Measurements from ENCODE around the gene RABL6.

DNA sequence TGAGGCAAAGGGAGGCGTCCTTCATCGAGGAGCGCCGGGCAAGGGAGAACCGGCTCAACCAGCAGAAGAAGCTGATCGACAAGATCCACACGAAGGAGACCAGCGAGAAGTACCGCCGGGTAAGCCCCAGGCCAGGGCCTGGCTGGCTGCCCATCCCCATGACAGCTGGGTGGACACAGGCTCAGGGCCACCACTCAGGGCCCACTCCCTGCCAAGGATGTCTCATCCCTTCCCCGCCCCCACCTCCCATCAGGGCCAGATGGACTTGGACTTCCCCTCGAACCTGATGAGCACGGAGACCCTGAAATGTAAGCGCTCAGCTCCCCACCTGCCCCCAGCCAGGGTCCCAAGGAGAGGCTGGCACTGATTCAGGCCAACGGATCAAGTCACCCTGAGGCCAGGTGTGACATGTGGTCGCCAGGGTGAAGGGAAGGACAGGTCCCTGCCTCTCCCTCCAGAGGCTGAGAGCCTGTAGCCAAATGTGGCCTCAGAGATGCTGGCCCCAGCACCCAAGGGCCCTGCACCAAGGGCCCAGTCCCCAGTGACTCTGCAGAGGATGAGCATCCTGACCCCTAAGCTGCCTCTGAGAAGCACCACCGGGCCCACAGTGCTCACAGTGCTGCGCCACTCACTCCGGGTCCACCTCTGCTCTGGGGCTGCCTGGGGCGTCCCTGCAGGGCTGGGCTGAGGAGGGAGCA is 3.1 kb upstream of the RABL6 start:
- TF ChIP-seq, protein P1, sequence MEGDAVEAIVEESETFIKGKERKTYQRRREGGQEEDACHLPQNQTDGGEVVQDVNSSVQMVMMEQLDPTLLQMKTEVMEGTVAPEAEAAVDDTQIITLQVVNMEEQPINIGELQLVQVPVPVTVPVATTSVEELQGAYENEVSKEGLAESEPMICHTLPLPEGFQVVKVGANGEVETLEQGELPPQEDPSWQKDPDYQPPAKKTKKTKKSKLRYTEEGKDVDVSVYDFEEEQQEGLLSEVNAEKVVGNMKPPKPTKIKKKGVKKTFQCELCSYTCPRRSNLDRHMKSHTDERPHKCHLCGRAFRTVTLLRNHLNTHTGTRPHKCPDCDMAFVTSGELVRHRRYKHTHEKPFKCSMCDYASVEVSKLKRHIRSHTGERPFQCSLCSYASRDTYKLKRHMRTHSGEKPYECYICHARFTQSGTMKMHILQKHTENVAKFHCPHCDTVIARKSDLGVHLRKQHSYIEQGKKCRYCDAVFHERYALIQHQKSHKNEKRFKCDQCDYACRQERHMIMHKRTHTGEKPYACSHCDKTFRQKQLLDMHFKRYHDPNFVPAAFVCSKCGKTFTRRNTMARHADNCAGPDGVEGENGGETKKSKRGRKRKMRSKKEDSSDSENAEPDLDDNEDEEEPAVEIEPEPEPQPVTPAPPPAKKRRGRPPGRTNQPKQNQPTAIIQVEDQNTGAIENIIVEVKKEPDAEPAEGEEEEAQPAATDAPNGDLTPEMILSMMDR (IDR thresholded peaks at IDR 0.05): no peak
- TF ChIP-seq EZH2phosphoT487 (IDR thresholded peaks at IDR 0.05): no peak

All from neural progenitor cell (in vitro differentiated cells).